HG02870 (cell line): ENCODE measurements around the gene CARD11.
"Not testable (repeated sequence)": the region's sequence is repeated elsewhere in the genome, so short reads cannot be mapped to it uniquely, and the experiment has no call there.

Experiments used
- ATAC-seq: cut with Tn5 transposase; IDR thresholded peaks from one replicate; pipeline ENCODE4 v1.9.1; 2021; ENCODE audit warnings: mild to moderate bottlenecking, moderate library complexity; ENCODE audit not compliant: unreplicated experiment

Gene CARD11

DNA sequence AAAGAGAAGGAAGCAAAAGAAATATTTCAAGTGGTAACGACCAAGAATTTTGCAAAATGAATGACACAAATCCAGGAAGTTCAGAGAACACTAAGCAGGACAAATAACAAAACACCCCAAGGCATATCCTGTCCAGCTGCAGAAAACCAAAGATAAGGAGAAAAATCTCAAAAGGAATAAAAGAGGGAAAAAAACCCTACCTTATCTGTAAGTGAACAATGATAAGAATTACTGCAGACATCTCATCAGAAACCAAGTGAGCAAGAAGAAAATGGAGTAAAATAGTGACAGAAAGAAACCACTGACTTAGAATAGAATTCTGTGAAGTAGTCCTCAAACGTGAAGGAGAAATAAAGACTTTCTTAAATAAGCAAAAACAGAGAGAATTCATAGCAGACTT is 21.8 kb downstream of the CARD11 start:
- no peak for ATAC-seq

DNA sequence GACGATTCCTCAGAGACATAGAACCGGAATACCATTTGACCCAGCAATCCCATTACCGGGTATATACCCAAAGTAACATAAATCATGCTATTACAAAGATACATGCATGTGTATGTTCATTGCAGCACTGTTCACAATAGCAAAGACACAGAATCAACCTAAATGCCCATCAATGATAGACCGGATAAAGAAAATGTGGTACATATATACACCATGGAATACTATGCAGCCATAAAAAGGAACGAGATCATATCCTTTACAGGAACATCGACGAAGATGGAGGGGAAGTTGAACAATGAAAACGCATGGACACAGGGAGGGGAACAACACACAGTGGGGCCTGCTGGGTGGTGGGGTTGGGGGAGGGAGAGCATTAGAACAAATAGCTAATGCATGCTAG is 22.4 kb downstream of the CARD11 start:
- ATAC-seq: not testable (repeated sequence)

DNA sequence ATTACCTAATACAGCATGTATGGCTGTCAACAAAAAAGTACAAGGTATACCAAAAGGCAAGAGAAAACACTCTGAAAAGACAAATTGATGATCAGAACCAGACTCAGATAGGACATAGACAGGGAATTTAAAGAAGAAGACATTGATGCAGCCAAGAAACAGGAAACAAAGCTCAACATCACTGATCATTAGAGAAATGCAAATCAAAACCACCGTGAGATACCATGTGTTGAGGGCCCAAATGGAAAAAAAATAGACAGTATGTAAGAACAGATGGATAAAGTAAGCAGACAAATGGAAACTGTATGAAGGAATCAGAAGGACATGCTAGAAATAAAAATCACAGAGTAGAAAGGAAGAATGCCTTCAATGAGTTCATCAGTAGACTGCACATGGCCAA is 23.3 kb downstream of the CARD11 start:
- ATAC-seq: no peak

DNA sequence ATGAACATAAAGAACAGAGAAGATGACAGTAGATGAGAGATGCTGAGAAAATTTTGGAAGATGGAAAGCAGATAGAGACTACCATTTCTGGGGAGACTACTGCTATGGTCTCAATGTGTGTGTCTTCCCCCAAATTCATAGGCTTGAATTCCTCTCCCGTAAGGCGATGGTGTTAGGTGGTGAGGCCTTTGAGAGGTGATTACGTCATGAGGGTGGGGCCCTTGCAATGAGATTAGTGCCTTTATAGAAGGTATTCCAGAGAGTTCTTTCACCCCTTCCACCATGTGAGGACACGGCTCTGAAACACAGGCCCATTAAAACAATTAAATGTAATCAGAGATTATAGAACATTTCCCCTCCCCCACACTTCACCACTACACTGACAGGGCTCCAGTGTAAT is 23.9 kb downstream of the CARD11 start:
- no peak for ATAC-seq

DNA sequence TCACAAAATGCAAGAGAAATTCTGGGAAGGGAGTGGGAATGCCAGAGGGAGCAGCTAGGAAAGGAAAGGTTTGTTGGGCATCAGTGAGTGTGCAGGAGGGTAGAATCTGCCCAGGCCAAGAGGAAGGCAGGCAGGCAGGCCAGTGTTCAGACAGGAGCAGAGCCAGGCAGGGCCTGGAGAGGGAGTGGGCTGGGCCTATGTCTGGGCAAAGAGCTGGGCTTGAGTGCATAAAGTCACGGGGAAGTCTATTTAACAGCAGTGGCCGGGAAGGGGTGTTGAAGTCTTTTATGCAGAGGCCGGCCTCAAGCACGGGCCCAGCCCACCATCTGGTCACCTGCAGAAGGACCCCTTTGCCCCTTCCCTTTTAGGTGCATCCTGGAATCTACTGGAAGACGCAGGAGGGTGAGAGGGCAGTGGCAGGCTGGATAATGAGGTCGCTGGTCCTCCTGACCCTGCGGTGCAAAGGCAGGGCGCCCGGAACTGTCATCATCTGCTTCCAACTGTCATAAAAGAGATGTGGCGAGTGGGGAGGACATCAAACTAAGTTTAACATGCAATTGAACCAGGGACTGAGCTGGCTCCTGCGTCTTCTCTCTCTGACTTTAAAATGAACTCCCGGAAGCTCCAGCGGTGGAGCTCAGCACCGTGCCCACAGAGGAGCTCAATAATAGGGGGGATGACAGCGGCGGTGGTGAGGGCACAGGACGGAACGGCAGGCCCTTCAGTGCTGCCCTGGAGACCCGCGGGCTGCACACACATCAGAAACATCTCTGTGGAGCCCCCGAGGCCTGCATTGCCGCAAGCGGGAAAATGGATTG is 29.5 kb downstream of the CARD11 start:
- ATAC-seq: no peak

DNA sequence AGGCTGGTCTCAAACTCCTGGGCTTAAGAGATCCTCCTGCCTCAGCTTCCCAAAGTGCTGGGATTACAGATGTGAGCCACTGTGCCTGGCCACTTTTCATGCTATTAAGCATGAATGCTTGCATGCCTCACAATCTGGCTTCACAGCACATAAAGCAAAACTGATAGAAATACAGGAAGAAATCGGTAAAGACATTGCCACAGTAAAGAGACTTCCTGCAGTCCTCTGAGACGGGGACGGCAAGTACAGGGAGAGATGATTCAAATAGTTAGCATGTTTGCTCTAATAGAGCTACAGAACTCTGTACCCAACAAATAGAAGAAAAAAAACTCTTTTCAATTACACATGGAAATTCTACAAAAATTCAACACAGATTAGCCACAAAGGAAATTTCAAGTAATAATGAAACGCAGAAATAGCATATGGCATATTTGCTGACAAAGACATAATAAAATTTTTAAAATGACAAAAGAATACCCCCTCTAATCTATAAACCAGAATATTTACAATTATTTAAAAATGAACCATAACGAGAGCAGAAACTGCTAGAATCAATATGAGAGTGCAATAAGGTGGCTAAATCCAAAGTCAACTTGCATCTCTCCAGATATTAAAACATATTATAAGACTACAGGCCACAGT is 32.3 kb downstream of the CARD11 start:
- no peak for ATAC-seq

DNA sequence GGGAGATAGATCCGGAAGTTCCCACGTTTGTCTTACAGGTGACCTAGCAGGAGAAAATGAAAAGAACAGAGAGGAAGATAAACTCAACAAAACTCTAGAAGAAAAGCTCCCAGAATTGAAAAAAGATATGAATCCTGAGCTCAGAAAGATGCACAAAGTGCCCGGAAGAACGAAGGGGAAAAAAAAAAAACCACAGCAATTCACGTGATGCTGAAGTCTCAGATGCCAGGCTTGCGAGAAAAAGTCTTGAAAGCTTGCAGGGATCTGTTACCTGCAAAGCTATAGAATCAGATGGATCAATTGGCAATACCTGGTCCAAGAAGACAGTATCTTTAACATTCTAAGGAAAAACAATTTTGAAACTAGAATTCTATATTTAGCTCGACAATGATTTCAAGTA is 33.5 kb downstream of the CARD11 start:
- no peak for ATAC-seq

DNA sequence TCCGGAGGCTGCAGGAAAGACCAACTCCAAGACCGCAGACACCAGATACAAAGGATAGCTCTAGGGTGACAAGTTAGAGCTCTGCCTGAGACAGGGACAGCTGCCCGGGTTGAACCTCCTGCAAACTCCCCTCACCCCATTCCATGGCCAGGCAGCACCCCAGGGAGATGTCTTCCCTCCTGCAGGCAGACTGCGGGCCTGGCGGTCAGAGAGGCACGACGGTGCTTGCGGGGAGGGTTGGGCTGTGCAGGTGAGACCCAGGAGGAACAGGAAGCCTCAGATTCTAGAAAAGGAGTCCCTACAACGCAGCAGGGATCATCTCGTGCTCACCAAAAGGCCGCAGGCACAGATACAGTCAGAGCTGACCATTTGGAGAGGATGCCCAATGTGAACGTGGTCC is 34.6 kb downstream of the CARD11 start:
- ATAC-seq: no peak

DNA sequence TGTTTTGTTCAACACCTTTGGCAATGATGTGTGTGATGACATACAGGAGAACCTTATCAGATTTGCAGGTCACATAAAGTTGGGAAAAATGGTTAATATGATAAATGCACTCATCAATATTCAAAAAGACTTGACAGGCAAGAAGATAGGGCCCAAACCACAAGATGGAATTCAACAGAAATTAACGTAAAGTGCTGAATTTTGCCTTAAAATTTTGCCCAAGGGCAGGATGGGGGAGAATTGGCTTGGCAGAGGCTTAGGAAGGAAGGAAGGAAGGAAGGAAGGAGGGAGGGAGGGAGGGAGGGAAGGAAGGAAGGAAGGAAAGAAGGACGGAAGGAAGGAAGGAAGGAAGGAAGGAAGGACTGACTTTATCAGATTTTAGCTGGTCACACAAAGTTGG is 35.3 kb downstream of the CARD11 start:
- no peak for ATAC-seq

DNA sequence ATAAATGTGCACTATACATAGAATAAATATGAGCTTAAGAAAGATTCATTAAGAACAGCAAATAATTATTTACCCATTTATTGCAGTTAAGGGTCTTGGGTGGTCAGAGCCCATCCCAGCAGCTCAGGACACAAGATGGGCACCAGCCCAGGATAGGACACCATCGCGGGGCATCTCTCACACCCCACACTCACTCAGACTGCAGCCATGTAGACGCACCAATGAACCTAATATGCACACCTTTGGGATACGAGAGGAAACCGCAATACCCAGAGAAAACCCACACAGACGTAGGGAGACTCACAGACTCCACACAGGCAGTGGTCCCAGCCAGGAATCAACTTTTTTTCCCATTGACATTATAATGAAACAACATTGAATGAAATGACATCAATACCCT is 36.0 kb downstream of the CARD11 start:
- ATAC-seq: no peak

DNA sequence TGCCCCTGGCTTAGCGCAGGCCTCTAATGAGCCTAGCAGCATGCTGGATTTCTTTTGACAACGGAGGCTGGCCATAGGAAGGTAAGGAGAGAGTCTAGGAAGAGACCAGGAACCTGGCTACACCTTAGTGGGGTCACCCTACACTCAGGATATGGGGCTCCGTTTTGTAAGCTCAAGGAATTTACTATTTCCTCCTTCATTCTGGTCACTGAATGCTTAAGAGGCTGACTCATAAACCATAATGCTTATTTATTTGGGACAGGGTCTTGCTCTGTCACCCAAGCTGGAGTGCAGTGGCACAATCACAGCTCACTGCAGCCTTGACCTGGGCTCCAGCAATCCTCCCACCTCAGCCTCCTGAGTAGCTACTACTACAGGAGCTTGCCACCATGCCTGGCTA is 38.4 kb downstream of the CARD11 start:
- no peak for ATAC-seq

DNA sequence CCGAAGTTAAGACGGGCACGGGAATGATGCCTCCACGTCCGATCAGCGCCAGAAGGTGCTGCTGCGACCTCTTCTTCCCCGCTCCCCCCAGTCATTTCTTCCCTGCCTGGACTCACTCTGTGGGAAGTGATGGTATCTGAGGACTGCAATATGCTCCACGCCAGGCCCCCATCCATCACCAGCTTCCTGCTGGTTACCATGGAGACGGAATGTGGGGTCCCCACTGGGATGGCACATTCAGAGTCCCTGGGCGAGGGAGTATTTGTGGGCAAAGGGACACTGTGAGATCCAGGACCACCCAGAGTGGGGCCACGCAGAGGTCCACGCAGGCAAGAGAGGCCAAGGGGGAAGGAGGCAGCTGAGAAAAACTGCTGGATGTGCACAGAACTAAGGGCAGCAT is 39.7 kb downstream of the CARD11 start:
- no peak for ATAC-seq

DNA sequence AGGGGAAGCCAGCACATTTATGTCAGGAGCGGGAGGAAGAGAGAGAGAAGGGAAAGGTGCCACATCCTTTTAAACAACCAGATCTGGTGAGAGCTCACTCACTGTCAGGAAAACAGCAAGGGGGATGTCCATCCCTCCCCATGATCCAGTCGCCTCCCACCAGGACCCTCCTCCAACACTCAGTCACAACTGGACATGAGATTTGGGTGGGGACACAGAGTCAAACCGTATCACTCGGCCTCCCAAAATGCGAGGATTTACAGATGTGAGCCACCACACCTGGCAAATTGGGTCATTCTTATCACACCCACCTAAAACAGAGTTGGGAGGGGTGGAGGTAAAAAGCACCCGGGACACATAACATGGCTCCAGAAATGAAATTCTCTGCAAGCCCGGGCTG is 41.0 kb downstream of the CARD11 start:
- ATAC-seq: no peak

DNA sequence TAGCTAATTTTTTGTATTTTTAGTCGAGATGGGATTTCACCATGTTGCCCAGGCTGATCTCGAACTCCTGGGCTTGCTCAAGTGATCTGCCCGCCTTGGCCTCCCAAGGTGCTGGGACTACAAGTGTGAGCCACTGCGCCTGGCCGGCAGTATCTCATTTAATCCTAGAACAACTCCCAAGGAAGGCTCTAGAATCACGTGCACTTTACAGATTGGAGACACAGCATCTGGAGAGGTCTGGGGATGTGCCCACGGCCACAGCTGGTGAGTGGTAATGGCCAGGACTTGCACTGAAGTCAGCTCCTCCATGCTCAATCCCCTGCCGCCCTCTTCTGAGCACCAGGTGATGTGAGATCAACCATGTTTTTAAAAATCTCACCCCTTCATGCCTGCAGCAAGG is 43.1 kb downstream of the CARD11 start:
- no peak for ATAC-seq

DNA sequence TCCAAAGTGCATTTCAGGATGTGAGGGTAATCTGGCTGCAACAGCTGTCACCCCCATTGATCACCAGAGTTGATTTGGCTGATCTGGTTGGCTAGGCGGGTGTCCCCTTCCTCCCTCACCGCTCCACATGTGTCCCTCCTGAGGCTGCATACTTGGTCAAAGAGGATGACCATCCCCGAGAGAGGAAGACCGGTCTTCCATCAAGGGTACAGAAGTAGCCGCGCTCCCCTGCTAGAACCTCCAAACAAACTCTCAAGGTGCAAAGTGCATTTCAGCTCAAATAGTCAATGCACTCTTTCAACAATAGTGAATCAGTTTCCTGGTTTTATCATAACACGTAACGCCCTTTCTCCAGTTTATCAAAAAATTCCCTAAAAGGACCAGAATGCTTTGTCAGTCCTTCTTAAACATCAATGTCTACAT is 44.6 kb downstream of the CARD11 start:
- no peak for ATAC-seq

DNA sequence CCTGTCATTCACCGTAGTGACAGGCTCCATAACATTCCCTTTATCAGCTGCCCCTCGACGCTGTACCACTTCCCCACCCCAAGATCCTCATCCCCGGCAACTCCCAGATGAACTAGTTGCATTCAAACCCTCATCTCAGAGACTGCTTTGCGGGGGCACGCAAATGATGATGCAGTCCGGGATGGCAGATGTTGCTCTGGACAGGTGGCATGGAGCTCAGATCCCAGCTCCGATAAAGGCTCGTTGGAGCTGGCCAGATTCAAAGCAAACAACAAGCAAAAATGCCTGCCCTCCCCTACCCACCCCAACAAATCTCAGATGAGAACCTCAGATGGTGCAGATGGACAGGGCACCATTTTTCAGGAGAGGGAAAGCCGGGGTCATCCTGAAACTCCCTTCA is 46.7 kb downstream of the CARD11 start:
- no peak for ATAC-seq

DNA sequence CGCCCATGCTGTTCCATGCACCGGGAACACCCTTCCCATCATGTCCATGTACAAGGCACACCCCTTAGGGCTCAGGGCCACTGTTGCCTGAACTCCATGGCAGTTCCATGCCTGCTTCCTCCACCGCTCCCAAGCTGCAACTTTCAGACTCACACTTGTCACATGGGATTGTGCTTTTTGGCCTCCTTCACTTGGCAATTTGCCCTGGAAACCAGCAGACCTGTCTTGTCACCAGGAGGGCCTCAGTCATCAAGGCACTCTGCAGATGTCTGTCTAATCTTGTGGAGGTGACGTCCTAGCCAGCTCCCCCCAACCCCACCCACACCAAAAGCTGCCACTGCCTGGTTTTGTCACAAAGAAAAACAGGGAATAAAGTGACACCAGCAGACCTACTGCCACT is 47.5 kb downstream of the CARD11 start:
- no peak for ATAC-seq

DNA sequence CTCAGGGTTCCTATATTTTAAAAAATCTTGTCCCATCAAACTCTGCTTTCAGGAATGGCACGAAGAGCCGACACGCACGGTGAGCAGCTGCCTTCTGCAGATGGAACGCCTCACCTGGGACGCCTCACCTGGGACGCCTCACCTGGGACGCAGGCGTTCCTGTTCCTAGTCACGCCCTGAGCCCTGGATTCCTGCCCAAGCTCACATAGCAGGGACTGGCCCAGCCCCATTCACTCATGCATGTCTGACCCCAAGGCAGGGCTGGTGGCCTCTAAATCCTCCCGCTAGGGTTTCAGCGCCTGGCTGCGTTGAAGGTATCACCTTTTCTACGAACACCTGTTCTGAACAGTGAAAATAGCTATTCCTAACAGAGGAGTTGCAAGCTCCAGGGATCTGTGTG is 49.8 kb downstream of the CARD11 start:
- ATAC-seq: no peak

DNA sequence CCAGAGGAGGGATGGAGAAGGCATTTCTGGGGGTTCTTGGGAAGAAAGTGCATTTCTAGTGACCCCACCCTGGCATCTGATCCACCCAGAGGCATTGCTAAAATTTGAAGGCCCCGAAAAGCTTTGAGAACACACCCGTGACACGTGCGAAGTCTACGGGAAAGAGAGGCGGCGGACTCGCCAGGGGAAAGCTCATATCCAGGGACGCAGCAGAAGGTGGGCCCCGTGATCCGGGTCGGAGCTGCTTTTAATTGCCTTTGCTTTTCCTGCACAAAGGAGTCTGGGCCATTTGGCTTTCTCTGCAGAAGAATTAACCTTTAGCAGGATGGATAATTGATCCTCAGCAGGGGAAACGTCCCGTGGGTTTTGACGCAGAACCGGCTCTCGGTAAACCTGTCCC is 50.3 kb downstream of the CARD11 start:
- ATAC-seq: no peak

DNA sequence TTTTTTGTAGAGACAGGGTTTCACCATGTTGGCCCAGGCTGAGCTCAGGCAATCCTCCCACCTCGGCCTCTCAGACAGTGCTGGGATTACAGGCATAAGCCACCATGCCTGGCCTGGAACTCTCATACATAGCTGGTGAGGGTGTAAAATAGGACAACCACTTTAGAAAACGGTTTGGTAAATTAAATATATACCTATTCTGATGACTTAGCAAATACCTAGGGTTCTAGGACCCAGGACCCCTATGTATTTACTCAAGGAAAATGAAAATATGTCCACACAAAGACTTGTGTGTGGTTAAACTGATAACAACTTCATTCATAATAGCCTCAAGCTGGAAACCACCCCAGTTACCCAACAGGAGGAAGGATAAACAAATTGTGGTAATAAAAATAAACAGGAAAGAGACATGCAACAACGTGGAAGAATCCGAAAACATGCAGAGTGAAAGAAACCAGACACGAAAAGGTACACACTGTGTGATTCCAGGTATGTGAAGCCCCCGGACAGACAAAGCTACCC is 52.7 kb downstream of the CARD11 start:
- ATAC-seq: no peak

DNA sequence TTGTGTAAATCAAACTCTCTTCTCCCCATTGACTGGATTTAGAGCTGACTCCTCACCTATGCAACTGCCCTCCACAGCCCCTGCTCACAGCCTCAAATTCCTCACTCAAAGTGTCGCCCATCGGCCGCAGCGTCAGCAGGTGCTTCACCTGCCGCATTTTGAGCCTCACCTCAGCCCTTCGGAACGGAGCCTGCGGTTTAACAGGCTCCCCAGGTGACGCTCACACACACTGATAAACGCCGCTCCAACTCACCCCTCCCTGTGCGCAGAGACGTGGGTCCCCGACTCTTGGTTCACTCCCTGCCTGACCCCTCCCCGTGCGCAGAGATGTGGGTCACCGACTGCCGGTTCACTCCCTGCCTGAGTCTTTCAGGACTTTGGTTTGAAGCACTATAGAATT is 57.1 kb downstream of the CARD11 start:
- ATAC-seq: no peak

DNA sequence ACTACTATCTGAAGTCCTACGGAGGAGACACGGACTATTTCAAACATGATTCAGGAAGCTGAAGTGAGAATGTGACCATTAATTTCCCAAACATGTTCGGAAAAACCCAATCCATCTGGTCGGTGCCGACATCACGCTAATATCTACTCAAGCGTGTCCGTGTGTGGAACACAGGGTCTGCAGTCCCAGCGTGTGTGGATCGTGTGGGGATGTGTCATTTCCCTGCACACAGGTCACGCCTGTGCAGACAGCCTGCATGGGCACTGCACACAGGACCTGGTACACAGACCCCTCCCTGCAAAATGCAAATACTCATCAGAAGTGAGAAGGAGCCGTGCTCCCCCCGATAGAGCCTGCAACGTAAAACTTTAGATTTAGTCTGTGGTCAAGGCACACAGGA is 57.8 kb downstream of the CARD11 start:
- ATAC-seq: no peak

DNA sequence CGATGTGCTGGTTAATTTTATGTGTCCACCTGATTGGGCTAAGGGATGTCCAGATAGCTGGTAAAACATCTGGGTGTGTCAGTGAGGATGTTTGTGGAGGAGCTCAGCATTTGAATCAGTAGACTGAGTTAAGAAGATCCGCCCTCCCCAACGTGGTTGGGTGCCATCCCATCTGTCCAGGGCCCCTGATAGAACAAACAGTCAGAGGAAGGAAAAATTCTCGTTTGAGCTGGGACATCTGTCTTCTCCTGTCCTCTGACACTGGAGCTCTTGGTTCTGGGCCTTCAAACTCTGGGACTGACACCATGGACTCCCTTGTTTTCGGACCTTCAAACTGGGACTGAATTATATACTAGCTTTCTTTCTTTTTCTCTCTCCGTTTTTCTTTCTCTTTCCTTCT is 59.6 kb downstream of the CARD11 start:
- ATAC-seq: no peak
